ENCODE measurements around the gene DDAH1.
A peak's percentile ranks its signal among the peaks of the same experiment; 100 is the strongest.

Gene DDAH1

DNA sequence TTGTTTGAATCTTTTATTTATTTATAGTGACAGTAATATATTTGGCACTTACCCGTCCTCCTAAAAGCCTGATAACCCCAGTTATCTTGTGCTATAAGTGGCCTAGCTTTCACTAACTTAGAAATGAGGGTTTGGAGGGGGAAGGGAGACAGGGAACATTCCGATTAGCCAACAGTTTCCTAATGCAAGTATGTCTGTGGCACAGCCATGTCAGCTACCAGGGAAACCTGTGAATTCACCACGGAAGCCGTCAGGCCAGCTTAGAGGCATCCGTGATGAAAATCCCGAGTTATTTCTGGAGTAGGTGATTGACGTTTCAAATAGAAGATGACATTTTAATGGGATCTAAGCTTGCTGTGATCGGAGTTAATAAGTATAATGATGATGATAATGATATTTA lies 149.2 kb downstream of the DDAH1 start:
- no peak for DNase-seq (ENCODE audit: low spot score)
- TF ChIP-seq, protein P1, sequence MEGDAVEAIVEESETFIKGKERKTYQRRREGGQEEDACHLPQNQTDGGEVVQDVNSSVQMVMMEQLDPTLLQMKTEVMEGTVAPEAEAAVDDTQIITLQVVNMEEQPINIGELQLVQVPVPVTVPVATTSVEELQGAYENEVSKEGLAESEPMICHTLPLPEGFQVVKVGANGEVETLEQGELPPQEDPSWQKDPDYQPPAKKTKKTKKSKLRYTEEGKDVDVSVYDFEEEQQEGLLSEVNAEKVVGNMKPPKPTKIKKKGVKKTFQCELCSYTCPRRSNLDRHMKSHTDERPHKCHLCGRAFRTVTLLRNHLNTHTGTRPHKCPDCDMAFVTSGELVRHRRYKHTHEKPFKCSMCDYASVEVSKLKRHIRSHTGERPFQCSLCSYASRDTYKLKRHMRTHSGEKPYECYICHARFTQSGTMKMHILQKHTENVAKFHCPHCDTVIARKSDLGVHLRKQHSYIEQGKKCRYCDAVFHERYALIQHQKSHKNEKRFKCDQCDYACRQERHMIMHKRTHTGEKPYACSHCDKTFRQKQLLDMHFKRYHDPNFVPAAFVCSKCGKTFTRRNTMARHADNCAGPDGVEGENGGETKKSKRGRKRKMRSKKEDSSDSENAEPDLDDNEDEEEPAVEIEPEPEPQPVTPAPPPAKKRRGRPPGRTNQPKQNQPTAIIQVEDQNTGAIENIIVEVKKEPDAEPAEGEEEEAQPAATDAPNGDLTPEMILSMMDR (IDR thresholded peaks at IDR 0.05; ENCODE audit: extremely low read depth, missing control alignments), result no peak

DNA sequence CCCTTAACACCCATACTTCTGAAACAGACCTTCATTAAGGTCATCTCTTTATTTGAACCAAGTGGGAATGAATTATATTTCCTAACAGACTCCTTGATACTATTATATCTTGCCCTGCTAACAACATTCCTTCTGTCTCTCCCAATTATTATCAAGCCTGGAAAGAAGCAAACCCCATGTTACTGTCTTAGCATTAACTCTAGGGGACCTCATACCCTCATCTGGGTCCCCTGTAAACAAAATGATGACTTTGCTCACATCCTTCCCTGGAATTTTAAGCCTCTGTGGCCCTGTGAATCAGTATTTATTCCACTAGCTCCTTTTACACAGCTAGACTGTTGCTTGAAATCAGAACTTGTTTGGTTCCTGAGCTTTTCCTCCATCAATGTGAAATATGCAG lies 150.2 kb downstream of the DDAH1 start:
- TF ChIP-seq, protein P1 (IDR thresholded peaks at IDR 0.05; ENCODE audit: extremely low read depth, missing control alignments), result no peak
- DNase-seq (ENCODE audit: low spot score), result no peak

DNA sequence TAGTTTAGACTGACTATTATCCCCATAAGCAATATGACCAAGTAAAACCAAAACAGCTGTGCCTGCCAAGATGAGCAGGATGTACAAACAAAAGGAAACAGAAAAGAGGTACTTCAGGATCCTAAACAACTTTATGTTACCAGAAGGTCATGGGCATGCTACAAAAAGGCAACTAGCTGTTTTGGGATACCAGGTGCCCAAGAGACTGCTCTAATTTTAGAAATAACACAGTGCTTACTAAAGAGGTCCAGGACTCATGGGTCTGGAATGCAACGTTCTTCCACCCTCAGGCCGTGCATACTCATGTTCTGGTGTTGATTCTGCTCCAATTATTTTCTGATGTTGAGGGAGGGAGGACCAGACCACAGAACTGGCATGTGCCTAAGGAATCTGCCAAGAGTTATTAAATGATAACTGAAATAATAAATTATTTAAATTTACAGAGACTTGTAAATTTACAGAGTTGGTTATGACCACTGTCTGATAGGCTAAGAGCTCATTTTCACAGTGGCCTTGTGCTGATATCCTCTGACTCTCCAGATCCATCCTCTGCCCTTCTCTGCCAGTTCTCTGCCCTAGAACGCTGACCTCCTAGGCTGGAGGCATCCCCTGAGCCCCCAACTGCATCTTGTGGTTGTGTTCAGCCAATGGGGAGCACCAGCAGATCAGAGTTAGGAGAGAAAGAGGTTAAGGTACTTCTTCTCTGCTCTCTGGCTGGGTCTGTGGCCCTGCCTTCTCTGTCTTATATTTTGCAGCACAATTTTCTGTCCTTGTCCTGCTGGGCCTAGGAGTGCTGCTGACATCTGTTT lies 150.9 kb downstream of the DDAH1 start:
- TF ChIP-seq, protein P1 (IDR thresholded peaks at IDR 0.05; ENCODE audit: extremely low read depth, missing control alignments), result no peak
- DNase-seq (ENCODE audit: low spot score), result no peak

DNA sequence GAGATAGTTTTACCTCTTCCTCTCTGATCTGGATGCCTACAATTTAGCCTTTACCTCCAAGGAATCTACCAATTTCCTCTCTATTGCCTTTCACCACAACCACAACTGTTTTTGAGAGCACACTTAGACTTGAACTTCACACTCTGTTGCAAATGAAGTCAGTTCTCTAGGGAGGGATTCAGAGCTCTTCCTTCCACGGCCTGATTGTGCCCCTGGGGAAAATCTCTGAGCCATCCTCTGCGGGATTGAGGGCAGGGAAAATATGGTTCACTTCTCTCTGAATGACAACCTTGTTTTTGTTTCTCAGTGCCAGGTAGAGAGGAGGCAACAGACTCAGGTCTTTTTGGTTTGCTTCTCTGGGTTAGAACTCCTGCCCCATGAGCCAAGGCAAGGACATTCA lies 153.1 kb downstream of the DDAH1 start:
- DNase-seq (ENCODE audit: low spot score), result no peak
- TF ChIP-seq, protein P1 (IDR thresholded peaks at IDR 0.05; ENCODE audit: extremely low read depth, missing control alignments), result no peak

DNA sequence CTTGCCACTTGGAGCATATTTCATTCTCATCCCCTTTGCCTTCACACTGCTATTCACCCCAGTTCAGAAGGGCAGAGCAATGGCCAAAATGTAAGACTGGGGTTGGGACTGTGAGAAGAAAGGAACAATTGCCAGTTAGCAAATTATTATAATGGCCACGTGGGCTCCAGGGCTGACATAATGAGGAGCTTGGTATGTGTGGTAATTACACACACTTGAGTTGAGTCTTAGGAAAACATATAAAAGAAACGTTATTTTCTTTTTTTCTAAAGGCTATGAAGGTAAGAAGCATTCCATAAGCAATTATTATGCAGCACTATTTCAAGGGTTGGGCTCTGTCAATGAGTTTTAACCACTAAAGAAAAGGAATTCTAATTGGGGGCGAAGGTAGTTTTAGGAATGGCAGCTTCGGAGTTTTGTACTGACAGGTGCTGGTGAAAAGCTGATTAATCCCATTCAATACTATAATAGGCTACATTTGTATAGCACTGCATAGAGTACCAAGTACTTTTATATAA lies 156.1 kb downstream of the DDAH1 start:
- no peak for DNase-seq (ENCODE audit: low spot score)

DNA sequence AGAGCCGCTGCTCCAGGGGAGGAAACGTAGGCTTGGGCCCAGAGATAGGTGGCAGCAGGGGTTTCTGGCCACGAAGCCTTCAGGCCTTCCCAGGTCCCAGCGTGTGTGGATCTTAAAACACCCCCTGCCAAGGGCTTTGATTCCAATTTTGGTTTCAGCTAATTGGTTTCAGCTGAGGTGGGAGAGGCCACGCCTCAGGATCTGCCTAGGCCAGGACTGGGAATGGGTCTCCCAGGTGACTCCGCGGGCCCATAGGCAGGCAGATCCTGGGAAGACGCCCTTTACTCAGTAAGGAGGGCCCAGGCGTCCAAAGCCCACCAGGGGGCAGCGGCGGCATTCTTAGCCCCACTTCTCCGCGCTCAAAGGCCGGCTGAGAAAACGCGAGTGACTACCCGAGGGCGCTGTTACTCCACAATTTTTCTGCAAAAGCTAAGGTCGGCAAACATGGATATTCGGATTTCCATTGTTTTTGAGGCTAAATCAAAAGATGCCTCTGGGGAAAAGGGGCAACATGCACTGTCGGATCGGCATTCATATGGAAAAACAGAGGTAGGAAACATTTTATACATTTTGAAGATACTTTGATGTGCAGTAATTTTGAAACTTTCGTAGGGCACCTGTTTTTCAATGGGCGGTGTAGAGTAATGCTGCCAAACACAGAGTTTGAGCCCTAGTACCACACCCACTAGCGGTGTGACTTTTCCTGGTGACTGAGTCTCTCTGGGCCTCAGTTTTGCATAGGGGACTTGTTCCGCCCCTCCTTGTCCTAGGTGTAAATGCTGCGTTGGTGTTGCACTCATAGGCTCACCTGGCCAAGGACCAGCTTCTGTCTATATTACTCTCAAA lies 156.7 kb downstream of the DDAH1 start:
- TF ChIP-seq, protein P1 (IDR thresholded peaks at IDR 0.05; ENCODE audit: extremely low read depth, missing control alignments), result peak; percentile 87
- DNase-seq (ENCODE audit: low spot score), result peak; percentile 72

More for the DNA sequence above, 156.1 kb downstream of the DDAH1 start:
- TF ChIP-seq, protein P1 (IDR thresholded peaks at IDR 0.05; ENCODE audit: extremely low read depth, missing control alignments), result no peak

DNA sequence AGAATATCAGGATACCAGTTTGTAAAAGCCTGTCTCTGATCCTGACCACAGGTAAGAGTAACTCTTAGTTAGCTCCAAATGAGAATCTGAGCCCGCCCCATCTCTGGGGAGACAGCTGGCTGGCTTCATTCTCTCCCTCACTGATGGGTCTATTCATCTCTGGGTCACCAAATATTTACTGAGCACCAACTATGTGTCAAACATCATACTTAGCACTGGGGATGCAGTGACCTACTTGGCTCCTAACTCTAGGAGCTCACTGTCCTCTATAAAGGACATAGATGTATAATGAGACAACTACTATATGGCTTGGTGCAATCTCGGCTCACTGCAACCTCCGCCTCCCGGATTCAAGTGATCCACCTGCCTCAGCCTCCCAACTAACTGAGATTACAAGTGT lies 158.7 kb downstream of the DDAH1 start:
- TF ChIP-seq, protein P1 (IDR thresholded peaks at IDR 0.05; ENCODE audit: extremely low read depth, missing control alignments), result no peak
- no peak for DNase-seq (ENCODE audit: low spot score)

Data from GM20000 (cell line).